GM18526 (cell line): ENCODE measurements around the gene MCM10.

Experiments
- POLR2A ChIP-seq: IDR thresholded peaks from 3 replicates; pipeline ENCODE4 v1.6.1; 2011; ENCODE audit not compliant: insufficient read length; ENCODE audit errors: extremely low read depth

MCM10 gene

GRCh38 chr10:13146379-13146778 is 15.0 kb upstream of the MCM10 start:
- no peak for TF ChIP-seq POLR2A

- no peak for TF ChIP-seq POLR2A
Measured at GRCh38 chr10:13147161-13147560, 14.2 kb upstream of the MCM10 start.

GRCh38 chr10:13152296-13152695 is 9.1 kb upstream of the MCM10 start:
- TF ChIP-seq POLR2A: no peak

- no peak for TF ChIP-seq POLR2A
Measured at GRCh38 chr10:13158401-13158800, 3.0 kb upstream of the MCM10 start.

- TF ChIP-seq POLR2A: no peak
Measured at GRCh38 chr10:13161857-13162271, 506 bp downstream of the MCM10 start.

GRCh38 chr10:13163859-13164258 is 2.5 kb downstream of the MCM10 start:
- no peak for TF ChIP-seq POLR2A

DNA sequence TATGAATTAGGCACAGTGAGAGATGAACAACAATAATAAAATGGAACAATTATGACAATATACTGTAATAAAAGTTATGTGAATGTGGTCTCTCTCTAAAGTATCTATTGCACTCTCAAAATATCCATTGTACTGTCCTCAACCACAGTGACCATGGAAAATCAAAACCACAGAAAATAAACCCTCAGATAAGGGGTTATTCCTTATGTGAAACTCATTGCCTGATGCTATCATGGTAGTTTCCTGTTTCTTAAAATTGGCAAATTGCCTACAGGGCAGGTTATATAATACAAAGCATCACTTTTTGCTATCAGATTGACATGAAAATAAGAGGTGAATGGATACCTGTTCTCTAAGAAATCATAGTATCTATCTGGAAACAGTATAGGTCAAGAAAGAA is 3.8 kb downstream of the MCM10 start:
- no peak for TF ChIP-seq POLR2A

DNA sequence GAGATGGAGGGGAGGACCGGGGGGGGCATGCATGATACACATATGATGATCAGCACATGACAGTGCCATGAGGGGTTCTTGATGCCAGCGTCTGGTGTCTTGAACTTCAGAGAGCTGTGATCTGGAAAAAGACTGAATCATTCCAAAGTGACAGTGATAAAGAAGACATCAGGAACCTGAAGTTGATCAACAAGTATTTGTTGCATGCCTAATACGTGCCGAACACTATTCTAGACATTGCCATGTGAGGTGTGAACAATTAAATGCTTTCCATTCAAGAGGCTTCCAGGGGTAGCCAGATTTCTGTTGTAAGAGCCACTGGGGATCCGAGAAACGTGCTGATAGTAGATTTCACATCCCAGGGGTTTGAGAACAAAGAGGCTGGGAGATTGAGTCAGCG is 6.2 kb downstream of the MCM10 start:
- no peak for TF ChIP-seq POLR2A

DNA sequence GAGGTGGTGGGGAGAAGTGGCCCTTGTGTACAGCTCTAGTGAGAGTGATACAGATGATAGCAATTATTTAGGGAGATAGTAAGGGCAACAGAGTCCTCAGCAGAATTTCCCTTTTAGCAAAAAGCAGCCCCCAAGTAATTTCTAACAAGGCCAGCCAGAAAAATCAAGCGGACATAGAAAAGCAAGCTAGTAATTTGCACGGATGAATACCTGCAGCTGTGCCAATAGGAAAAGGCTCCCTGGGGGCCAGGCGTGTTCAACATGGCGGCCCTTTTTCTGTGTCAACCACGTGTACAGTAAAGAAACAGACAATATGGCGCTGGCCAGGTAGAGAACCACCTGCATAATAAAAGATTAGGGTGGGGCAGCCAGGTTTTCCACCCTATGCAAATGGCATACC is 7.4 kb downstream of the MCM10 start:
- TF ChIP-seq POLR2A: no peak

GRCh38 chr10:13173616-13174015 is 12.3 kb downstream of the MCM10 start:
- TF ChIP-seq POLR2A: no peak

GRCh38 chr10:13180788-13181187 is 19.4 kb downstream of the MCM10 start:
- TF ChIP-seq POLR2A: no peak

GRCh38 chr10:13182424-13182823 is 21.1 kb downstream of the MCM10 start:
- TF ChIP-seq POLR2A: no peak

GRCh38 chr10:13183625-13184024 is 22.3 kb downstream of the MCM10 start:
- no peak for TF ChIP-seq POLR2A

DNA sequence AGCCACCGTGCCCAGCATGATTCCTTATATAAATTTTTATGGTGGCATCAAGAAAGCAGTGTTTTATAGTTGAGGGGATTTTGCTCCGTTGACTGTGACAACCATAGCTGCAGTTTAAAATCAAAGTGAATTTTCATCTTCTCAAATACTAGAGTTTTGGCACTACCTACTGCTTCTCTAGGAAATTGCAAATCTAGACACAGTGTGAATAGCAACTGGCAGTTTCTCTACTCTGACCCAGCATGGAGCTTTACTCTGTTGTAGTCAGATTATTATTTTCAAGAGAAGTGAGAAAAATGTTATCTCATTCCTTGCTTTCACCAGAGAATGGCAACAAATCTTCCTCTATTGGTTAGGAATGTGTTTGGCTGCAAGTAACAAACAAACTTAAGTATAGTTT is 22.9 kb downstream of the MCM10 start:
- no peak for TF ChIP-seq POLR2A

DNA sequence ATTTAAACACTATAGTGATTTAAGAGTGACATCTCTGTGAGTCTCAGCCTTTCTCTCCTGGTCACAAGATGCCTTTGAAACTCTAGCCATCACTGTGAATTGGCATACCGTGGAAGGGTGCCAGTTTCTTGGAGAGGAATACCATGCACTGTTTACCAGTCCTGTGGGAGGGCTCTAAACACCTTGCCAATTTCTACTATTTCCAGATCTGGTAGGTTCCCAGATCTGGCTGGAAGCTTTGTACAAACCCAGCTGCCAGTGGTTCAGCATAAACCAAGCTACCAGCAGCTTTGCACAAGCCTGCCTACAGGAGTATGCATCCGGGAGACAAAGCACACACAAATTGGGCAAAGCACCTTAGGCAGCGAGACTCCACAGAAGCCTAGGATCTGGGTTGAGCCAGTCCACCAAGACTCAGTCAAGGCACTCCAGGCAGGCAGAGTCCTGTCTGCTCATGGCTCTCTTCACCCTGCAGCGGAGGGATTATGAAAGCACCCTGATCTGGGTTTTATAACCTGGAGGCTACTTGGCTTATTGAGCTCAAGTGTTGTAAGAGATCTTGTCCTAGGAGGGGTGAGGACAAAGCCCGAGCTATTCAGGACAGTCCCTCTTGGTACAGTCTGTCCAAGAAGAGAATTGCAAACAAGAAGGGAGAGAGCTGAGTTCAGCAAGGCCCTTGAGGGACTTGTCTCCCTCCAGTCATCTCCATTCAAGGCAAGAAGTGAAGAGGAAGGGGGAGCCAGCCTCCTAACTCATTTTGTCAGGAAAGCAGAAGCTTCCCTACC is 23.6 kb downstream of the MCM10 start:
- TF ChIP-seq POLR2A: no peak

- TF ChIP-seq POLR2A: no peak
Measured at GRCh38 chr10:13187135-13187534, 25.8 kb downstream of the MCM10 start.

DNA sequence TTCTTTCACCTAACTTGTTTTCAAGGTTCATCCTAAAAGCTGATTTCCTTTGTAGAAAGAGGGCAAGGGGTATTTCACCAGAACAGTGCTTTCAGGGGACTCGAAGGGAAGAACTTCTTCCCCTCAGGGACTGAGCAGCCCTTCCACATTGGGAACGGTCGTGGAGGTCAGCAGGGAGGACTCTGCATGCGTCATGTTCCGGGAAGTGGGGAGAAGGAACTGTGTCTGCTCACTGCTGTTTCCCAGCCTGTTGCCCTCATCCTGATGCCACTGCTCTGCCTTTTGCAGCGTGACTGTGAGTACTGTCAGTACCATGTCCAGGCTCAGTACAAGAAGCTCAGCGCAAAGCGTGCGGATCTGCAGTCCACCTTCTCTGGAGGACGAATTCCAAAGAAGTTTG is 27.2 kb downstream of the MCM10 start:
- no peak for TF ChIP-seq POLR2A
